GM19328 (cell line): ENCODE measurements around the gene AIG1.
A peak's percentile ranks its signal among the peaks of the same experiment; 100 is the strongest.

Experiments
- ATAC-seq: cut with Tn5 transposase; IDR thresholded peaks from one replicate; pipeline ENCODE4 v1.9.1; 2021; ENCODE audit warnings: mild to moderate bottlenecking, moderate library complexity; ENCODE audit not compliant: unreplicated experiment

The AIG1 gene

GRCh38 chr6:143093290-143093689 lies 32.6 kb downstream of the AIG1 start:
- no peak for ATAC-seq

GRCh38 chr6:143096403-143096802 lies 35.7 kb downstream of the AIG1 start:
- ATAC-seq = no peak

DNA sequence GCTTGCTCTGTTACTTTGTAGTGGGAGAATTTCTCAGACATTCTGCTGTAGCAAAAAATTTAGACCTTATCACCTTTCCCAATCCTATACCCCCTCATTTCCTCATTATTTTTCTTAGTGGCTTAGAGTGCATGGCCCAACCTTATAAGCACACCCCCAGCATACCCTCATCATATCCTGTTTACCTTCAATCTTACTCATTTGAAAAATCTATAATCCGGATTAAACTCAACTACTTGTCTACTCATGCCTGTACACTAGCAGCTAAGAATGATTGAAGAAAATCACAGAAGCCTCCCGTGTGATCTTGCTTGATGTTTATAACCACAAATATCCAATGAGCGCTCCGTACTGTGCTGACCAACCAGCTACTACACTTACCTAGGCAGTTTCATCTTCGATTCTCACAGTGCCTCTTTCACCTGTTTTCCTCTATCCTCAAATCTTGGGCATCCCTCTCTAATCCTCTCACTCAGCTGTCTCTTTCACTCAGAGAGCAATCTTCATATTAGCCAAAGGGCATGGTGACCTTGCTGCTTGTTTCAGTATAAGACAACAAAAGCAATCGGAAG lies 36.6 kb downstream of the AIG1 start:
- peak; percentile 8 for ATAC-seq

GRCh38 chr6:143098054-143098671 lies 37.5 kb downstream of the AIG1 start:
- ATAC-seq = peak; percentile 94

- no peak for ATAC-seq
Measured at GRCh38 chr6:143099647-143100046, 39.0 kb downstream of the AIG1 start.

GRCh38 chr6:143100429-143100828 lies 39.7 kb downstream of the AIG1 start:
- ATAC-seq = no peak

GRCh38 chr6:143103916-143104315 lies 43.2 kb downstream of the AIG1 start:
- ATAC-seq = no peak

DNA sequence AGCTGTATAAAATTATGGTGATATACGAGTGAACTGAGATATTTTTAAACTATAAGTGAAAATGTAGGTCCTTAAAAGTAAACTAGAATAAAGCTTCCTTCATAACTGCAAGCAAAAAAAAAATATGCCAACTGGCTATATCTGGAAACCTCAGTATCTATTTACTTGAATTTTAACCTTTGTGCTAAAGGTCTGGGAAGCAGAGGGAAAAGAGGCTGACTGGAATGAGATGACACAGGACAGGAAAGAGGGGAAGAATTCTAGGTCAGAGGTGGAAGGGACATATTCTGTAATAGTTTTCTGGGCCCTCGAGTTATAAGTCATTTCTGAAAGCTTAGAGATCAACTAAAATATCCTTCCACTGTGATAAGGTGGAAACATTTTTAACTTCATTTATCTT lies 46.8 kb downstream of the AIG1 start:
- no peak for ATAC-seq

DNA sequence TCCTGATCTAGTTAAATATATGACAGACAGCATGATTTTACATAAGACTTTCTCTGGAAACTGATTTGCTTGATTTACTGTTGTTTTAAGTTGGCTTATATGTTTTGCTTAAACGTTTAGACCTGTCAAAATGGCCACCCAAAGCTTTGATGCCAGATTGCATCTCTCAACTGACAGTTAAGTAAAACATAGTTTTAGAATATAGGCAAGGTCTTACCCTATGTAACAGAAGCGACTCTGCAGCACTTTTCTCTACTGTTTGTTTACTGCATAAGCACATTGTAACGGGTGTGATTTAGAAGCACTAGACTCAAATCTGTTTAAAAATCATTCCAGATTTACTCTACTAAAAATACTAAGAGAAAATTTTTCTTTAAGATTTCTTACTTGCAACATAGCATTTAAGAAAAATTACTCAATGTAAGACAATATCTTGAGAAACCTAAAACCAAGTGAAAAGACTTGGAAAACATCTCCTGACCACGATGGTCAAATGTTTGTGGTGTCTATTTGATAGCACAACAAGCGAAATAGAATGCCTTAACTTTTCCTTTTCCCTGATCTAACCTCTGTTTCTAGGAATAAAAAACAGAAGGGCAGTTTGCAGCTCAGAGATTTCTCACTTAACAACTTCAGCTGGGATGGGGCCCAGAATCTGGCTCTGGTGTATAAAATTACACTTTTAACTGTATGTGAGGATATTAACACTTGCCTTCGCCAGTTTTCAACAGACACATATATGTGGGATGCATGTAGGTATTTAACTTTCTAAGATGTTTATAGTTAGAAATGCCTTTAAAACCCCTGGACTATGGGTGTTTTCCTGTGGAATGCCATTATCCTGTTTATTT lies 47.4 kb downstream of the AIG1 start:
- ATAC-seq = no peak

- no peak for ATAC-seq
Measured at GRCh38 chr6:143109196-143109595, 48.5 kb downstream of the AIG1 start.

- ATAC-seq = no peak
Measured at GRCh38 chr6:143110572-143110971, 49.9 kb downstream of the AIG1 start.

GRCh38 chr6:143110996-143111395 lies 50.3 kb downstream of the AIG1 start:
- no peak for ATAC-seq

- ATAC-seq = no peak
Measured at GRCh38 chr6:143111443-143111842, 50.8 kb downstream of the AIG1 start.

DNA sequence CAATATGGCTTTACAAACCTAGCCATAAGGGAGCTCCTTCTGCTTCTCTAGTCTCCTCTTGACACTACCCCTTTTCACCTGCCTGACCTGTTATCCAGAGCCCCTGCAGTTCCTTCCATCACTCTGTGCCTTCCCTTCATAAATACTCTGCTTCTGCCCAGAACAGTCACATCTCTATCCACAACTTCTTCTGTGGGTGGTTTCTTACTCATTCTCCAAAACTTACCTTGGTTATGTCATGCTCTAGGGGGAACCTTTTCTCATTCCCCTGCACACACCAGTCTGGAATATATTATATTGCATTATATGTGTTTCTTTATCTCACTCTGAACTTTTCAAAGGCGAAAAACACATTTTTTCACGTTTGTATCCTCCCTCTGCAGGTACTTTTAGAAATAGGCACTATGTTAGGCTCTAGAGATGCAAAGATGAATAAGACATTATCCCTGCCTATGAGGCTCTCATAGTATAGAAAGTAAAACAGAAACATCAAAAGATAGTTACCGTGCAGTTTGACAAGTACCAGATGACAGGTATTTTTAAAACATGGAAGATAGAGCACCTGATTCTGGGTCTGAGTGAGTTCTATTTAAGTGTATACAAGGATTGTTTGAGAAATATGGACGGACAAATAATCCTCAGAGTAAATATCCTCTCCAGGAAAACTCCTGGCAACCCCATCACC lies 51.5 kb downstream of the AIG1 start:
- no peak for ATAC-seq

- ATAC-seq = no peak
Measured at GRCh38 chr6:143112837-143113236, 52.1 kb downstream of the AIG1 start.

GRCh38 chr6:143115728-143116127 lies 55.0 kb downstream of the AIG1 start:
- ATAC-seq = no peak

DNA sequence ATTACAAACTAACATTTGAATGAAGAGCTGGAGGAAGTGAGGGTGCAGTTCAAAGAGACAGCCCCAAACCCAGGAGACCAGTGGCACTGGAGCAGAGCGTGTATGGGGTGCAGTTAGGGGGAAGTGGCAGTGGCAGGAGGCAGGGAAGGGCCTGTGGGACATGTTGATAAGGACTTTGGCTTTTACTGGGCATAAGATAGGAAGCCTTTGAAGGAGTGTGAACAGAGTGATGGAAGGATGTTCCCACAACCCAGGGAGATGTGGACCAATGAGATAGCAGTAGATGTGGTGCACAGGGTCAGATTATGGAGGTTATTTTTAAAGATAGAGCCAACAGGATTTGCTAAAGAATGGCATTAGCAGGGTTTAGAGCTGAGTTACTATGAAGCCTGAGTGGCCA lies 56.4 kb downstream of the AIG1 start:
- ATAC-seq = no peak

- no peak for ATAC-seq
Measured at GRCh38 chr6:143119260-143119659, 58.6 kb downstream of the AIG1 start.

- no peak for ATAC-seq
Measured at GRCh38 chr6:143123081-143123480, 62.4 kb downstream of the AIG1 start.

DNA sequence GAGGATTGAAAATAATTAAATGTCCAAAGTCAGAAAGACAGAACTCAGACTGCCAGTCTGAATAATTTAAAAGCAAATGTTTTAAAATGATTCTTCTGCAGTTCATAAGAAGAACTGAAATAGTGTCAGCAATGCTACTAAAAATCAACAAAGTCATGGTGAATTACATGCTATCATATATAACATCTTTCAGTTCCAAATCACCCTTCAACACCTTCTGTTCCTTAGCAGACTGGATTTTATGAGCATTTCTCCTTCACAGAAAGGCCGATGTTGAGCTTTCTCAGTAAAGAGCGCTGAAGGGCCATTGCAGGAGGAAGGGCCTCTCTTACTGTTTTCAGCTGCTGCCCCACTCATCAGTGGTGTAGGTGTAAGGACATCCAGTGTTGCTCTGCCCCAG lies 63.3 kb downstream of the AIG1 start:
- ATAC-seq = no peak

- ATAC-seq = no peak
Measured at GRCh38 chr6:143125455-143125854, 64.8 kb downstream of the AIG1 start.
